GM12864 (cell line): ENCODE data around the gene CTU1.

Source experiments
- DNase-seq: peaks from one replicate; pipeline ENCODE4 v3.0.0-alpha.2; 2011; ENCODE audit warnings: low read depth
- H3K4me3 ChIP-seq: 2 replicates; pipeline ENCODE4 v1.5.1; 2011; ENCODE audit warnings: mild to moderate bottlenecking, low read depth, low read length, control low read depth
- CTCF ChIP-seq: IDR thresholded peaks from 2 replicates; pipeline ENCODE4 v1.5.1; 2011; ENCODE audit warnings: low read depth, mild to moderate bottlenecking, moderate library complexity, low read length, control low read depth, inconsistent platforms; ENCODE audit errors: missing control alignments

CTU1 gene

GRCh38 chr19:51091126-51091525, 17.1 kb downstream of the CTU1 start:
- no peak for DNase-seq
- TF ChIP-seq CTCF = no peak
- H3K4me3 ChIP-seq = no peak overlapping the region

GRCh38 chr19:51090471-51090870, 17.7 kb downstream of the CTU1 start:
- no peak overlapping the region for H3K4me3 ChIP-seq
- no peak for DNase-seq
- no peak for TF ChIP-seq CTCF

GRCh38 chr19:51089786-51090185, 18.4 kb downstream of the CTU1 start:
- TF ChIP-seq CTCF = no peak
- DNase-seq = no peak
- no peak overlapping the region for H3K4me3 ChIP-seq

GRCh38 chr19:51086153-51086850, 21.9 kb downstream of the CTU1 start:
- no peak for DNase-seq
- TF ChIP-seq CTCF = no peak
- H3K4me3 ChIP-seq = no peak overlapping the region

- TF ChIP-seq CTCF = no peak
- DNase-seq = no peak
- no peak overlapping the region for H3K4me3 ChIP-seq
Measured at GRCh38 chr19:51084505-51084904, 23.7 kb downstream of the CTU1 start.

GRCh38 chr19:51083783-51084182, 24.4 kb downstream of the CTU1 start:
- no peak for TF ChIP-seq CTCF

GRCh38 chr19:51083181-51083580, 25.0 kb downstream of the CTU1 start:
- no peak overlapping the region for H3K4me3 ChIP-seq
- DNase-seq = no peak
- TF ChIP-seq CTCF = no peak

More at GRCh38 chr19:51083783-51084182, 24.4 kb downstream of the CTU1 start:
- DNase-seq = no peak
- no peak overlapping the region for H3K4me3 ChIP-seq
